Panc1 (cell line): ENCODE data around the gene SAFB2. TPM values are rescaled to one million over a fixed set of nuclear protein-coding genes. Genes with fewer than 3 reads are reported as not detected.

Experiments used
- ATAC-seq: fragments of 200-7000 bp; cut with Tn5 transposase; 2 replicates; pipeline ENCODE4 v1.9.1; 2020; ENCODE audit warnings: mild to moderate bottlenecking, moderate library complexity
- BruUV-seq: library from RNA; stranded (reverse); fragments of 400-500 nt; replicated peaks from 2 replicates; lab custom pipeline; 2021; lab: Mats Ljungman, UMichigan
- CTCF ChIA-PET: fragments of 300-600 bp; sonication (Branson Sonifier 250); formaldehyde crosslinking; loops from one replicate; lab custom pipeline; 2022; ENCODE audit warnings: antibody characterized with exemption; lab: Charles Lee
- POLR2A ChIA-PET: fragments of 300-600 bp; sonication (Branson Sonifier 250); formaldehyde crosslinking; loops from one replicate; lab custom pipeline; 2022; ENCODE audit warnings: antibody characterized with exemption; lab: Charles Lee
- DNase-seq: peaks from one replicate; pipeline ENCODE4 v3.0.0-alpha.2; 2010; ENCODE audit warnings: low read depth, low spot score
- H3K27ac ChIP-seq: 2 replicates; pipeline ENCODE4 v1.5.1; 2011; ENCODE audit warnings: mild to moderate bottlenecking, low read length, inconsistent platforms
- H3K27me3 ChIP-seq: fragments of 200-500 bp; sonication (Bioruptor generic); 2 replicates; pipeline ENCODE4 v1.6.0; 2014; ENCODE audit warnings: low read length, inconsistent platforms; ENCODE audit not compliant: control insufficient read depth, insufficient read depth
- H3K36me3 ChIP-seq: fragments of 200-500 bp; sonication (Bioruptor generic); 2 replicates; pipeline ENCODE4 v1.5.1; 2014; ENCODE audit warnings: inconsistent platforms, mild to moderate bottlenecking, low read length, moderate library complexity; ENCODE audit not compliant: control insufficient read depth, insufficient read depth
- H3K4me1 ChIP-seq: 2 replicates; pipeline ENCODE4 v1.5.1; 2011; ENCODE audit warnings: inconsistent platforms, mild to moderate bottlenecking, low read length, moderate library complexity; ENCODE audit not compliant: control insufficient read depth, insufficient read depth
- H3K4me3 ChIP-seq, 2 experiments: 2 replicates each; pipeline ENCODE4 v1.5.1; 2011 to 2012; ENCODE audit warnings: low read depth in 2 of 2, low read length in 2 of 2, mild to moderate bottlenecking in 2 of 2, inconsistent platforms in 1 of 2, moderate library complexity in 1 of 2
- H3K9me3 ChIP-seq: fragments of 200-500 bp; sonication (Bioruptor generic); 2 replicates; pipeline ENCODE4 v1.5.1; 2014; ENCODE audit warnings: low read depth, mild to moderate bottlenecking, inconsistent platforms, low read length, moderate library complexity; ENCODE audit not compliant: control insufficient read depth, insufficient read depth
- POLR2AphosphoS5 ChIP-seq: IDR thresholded peaks from 2 replicates; pipeline ENCODE4 v1.6.1; 2012; ENCODE audit warnings: mild to moderate bottlenecking, low read depth, low read length, moderate library complexity
- SIN3A ChIP-seq: IDR thresholded peaks from 2 replicates; pipeline ENCODE4 v1.6.1; 2012; ENCODE audit warnings: low read depth, mild to moderate bottlenecking, low read length, moderate library complexity, borderline replicate concordance; ENCODE audit not compliant: insufficient read depth
- TCF7L2 ChIP-seq: IDR thresholded peaks from 2 replicates; pipeline ENCODE4 v1.6.1; 2011; ENCODE audit warnings: mild to moderate bottlenecking, low read depth, low read length, inconsistent platforms
- in situ Hi-C: cut with HindIII; loops from 2 replicates; pipeline ENCODE4 v1.10.0; 2016; ENCODE audit warnings: low sequenced_read_pairs, low pct_unique_long_range_greater_than_20kb
- intact Hi-C: fragments of 100-400 bp; cut with micrococcal nuclease; formaldehyde crosslinking; loops from one replicate; pipeline ENCODE4 v1.10.0; 2022; ENCODE audit not compliant: unreplicated experiment
- total RNA-seq: library from RNA; stranded (reverse); gene quantifications from one replicate; pipeline ENCODE4 v1.2.1, GENCODE V29; 2021; ENCODE audit not compliant: unreplicated experiment
- TF ChIP-seq, protein P1 (sequence below), 2 experiments: IDR thresholded peaks; 2 replicates each; pipeline ENCODE4 v1.6.1; 2011 to 2012; ENCODE audit warnings: low read depth in 2 of 2, control low read depth in 1 of 2, low read length in 1 of 2, mild to moderate bottlenecking in 1 of 2, moderate library complexity in 1 of 2; ENCODE audit not compliant: insufficient read depth in 1 of 2
- TF ChIP-seq, protein P2 (sequence below): fragments of 450-650 bp; IDR thresholded peaks from 2 replicates; pipeline ENCODE4 v1.5.1; 2017; ENCODE audit warnings: mild to moderate bottlenecking

SAFB2 gene
- total RNA-seq, 1 experiment from 2014 or later: 83.5 TPM

DNA sequence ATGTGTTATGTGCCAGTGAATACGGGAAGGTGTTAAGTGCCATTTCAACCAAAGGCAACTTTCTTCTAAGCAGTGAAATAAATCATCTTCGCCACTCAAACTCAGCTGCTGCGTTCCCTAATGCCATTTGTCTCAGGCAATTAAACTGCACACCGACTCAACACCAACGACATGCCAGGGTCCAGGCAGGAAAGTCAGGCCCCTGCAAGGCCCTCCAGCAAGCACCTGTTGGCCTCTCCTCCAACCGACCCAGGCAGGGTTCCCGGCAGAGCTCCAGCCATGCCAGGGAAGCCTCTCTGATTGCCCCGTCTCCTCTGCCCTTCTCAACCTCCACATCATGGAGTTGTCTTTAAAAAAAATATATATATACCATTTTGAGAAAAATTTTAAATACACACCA is 21.8 kb downstream of the SAFB2 start:
- H3K27ac ChIP-seq: no peak overlapping the region
- ChIA-PET CTCF (no interaction called here), POLR2A (no interaction called here)
- TF ChIP-seq, protein P1, sequence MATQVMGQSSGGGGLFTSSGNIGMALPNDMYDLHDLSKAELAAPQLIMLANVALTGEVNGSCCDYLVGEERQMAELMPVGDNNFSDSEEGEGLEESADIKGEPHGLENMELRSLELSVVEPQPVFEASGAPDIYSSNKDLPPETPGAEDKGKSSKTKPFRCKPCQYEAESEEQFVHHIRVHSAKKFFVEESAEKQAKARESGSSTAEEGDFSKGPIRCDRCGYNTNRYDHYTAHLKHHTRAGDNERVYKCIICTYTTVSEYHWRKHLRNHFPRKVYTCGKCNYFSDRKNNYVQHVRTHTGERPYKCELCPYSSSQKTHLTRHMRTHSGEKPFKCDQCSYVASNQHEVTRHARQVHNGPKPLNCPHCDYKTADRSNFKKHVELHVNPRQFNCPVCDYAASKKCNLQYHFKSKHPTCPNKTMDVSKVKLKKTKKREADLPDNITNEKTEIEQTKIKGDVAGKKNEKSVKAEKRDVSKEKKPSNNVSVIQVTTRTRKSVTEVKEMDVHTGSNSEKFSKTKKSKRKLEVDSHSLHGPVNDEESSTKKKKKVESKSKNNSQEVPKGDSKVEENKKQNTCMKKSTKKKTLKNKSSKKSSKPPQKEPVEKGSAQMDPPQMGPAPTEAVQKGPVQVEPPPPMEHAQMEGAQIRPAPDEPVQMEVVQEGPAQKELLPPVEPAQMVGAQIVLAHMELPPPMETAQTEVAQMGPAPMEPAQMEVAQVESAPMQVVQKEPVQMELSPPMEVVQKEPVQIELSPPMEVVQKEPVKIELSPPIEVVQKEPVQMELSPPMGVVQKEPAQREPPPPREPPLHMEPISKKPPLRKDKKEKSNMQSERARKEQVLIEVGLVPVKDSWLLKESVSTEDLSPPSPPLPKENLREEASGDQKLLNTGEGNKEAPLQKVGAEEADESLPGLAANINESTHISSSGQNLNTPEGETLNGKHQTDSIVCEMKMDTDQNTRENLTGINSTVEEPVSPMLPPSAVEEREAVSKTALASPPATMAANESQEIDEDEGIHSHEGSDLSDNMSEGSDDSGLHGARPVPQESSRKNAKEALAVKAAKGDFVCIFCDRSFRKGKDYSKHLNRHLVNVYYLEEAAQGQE (IDR thresholded peaks at IDR 0.05; ENCODE audit: insufficient read depth in 1 of 2, low read depth in 2 of 2, low read length in 1 of 2): no peak
- TF ChIP-seq TCF7L2 (no peak), SIN3A (no peak), POLR2AphosphoS5 (no peak)
- TF ChIP-seq, protein P2, sequence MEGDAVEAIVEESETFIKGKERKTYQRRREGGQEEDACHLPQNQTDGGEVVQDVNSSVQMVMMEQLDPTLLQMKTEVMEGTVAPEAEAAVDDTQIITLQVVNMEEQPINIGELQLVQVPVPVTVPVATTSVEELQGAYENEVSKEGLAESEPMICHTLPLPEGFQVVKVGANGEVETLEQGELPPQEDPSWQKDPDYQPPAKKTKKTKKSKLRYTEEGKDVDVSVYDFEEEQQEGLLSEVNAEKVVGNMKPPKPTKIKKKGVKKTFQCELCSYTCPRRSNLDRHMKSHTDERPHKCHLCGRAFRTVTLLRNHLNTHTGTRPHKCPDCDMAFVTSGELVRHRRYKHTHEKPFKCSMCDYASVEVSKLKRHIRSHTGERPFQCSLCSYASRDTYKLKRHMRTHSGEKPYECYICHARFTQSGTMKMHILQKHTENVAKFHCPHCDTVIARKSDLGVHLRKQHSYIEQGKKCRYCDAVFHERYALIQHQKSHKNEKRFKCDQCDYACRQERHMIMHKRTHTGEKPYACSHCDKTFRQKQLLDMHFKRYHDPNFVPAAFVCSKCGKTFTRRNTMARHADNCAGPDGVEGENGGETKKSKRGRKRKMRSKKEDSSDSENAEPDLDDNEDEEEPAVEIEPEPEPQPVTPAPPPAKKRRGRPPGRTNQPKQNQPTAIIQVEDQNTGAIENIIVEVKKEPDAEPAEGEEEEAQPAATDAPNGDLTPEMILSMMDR: no peak
- H3K27me3 ChIP-seq: no peaks in the 10 kb centered on the region
- H3K4me1 ChIP-seq: no peaks in the 10 kb centered on the region
- ATAC-seq (no peak), DNase-seq (no peak)
- peaks cover 17% of the 10 kb centered on the region for H3K36me3 ChIP-seq
- H3K4me3 ChIP-seq: no peak overlapping the region
- no TSS peak for BruUV-seq
- in situ Hi-C loops: no loop called here
- intact Hi-C loops: no loop called here
- H3K9me3 ChIP-seq: no peaks in the 10 kb centered on the region

DNA sequence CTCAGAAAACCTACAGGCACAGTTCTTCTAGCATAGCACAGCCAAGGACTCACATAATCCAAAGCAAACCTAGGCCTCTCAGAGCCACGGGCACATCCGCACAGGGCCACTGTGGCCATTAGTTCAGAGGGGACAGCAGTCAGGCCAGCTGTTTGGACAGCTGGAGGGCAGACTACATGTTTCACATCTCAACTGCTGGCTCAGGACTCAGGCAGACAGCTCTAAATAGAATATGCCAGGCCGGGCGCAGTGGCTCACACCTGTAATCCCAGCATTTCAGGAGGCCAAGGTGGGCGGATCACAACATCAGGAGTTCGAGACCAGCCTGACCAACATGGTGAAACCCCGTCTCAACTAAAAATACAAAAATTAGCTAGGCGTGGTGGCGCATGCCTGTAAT is 26.8 kb downstream of the SAFB2 start:
- BruUV-seq: no TSS peak
- ChIA-PET CTCF (no interaction called here), POLR2A (interaction anchor here (0.6 kb wide), 2 partner anchors 9 to 679 kb away, joined by 4 to 10 read pairs; no protein-coding TSS in a partner anchor)
- no peaks in the 10 kb centered on the region for H3K27me3 ChIP-seq
- H3K36me3 ChIP-seq: peaks cover 18% of the 10 kb centered on the region
- in situ Hi-C loops (no loop called here), intact Hi-C loops (no loop called here)
- ATAC-seq: no peak
- TF ChIP-seq, protein P1 (IDR thresholded peaks at IDR 0.05; ENCODE audit: insufficient read depth in 1 of 2, low read depth in 2 of 2, low read length in 1 of 2): no peak
- TF ChIP-seq TCF7L2 (no peak), POLR2AphosphoS5 (no peak), SIN3A (no peak)
- TF ChIP-seq, protein P2: no peak
- no peak for DNase-seq
- H3K4me3 ChIP-seq: no peak overlapping the region
- no peaks in the 10 kb centered on the region for H3K9me3 ChIP-seq
- H3K27ac ChIP-seq: no peak overlapping the region
- no peaks in the 10 kb centered on the region for H3K4me1 ChIP-seq
